Measurements from ENCODE around the gene AP2B1. TPM values are rescaled to one million over a fixed set of nuclear protein-coding genes. Genes with fewer than 3 reads are reported as not detected.

Gene AP2B1
- total and polyA plus RNA-seq, 9 of the 15 experiments (the other 6 are each of a cell fraction or from before 2014, with no cell fraction given): 60.1 to 287 (median 105) TPM

- TF ChIP-seq CLOCK (CRISPR knock-in tag; IDR thresholded peaks at IDR 0.05; ENCODE audit: borderline replicate concordance) (no peak), ZC3H8 (IDR thresholded peaks at IDR 0.05) (peak; percentile 56; the same call in 1 of the 2 replicates), SIRT6 (IDR thresholded peaks at IDR 0.05; ENCODE audit: low read depth, low read length) (no peak), ZNF717 (CRISPR knock-in tag; IDR thresholded peaks at IDR 0.05) (no peak), SPI1 (IDR thresholded peaks at IDR 0.05; ENCODE audit: borderline replicate concordance, low read depth, low read length) (no peak), DDX20 (tag; IDR thresholded peaks at IDR 0.05; ENCODE audit: low read depth) (no peak), HDAC6 (IDR thresholded peaks at IDR 0.05; ENCODE audit: low read depth, low read length) (no peak), HMGN3 (IDR thresholded peaks at IDR 0.05; ENCODE audit: borderline replicate concordance, extremely low read depth, insufficient read length, low read depth, low read length) (peak; percentile 81), CEBPZ (IDR thresholded peaks at IDR 0.05; ENCODE audit: borderline replicate concordance, low read depth, low read length) (no peak), ZNF639 (CRISPR knock-in tag; conservative IDR thresholded peaks at IDR 0.05 in 1 of 2, IDR thresholded peaks at IDR 0.05 in 1 of 2) (peak in 1 of 2 experiments; percentile 64; a peak in 1 of 4 replicates), PML (IDR thresholded peaks at IDR 0.05; ENCODE audit: low read length) (peak; percentile 72), ZSCAN32 (CRISPR knock-in tag; IDR thresholded peaks at IDR 0.05) (peak; percentile 78), L3MBTL2 (IDR thresholded peaks at IDR 0.05) (no peak; the same call in none of the 2 replicates), ARNT (IDR thresholded peaks at IDR 0.05) (0 out of 4 replicates have a peak, but pooled peaks of 1 of the 2 experiments have one; percentile 7), MTA2 (IDR thresholded peaks at IDR 0.05; ENCODE audit: low read depth) (no peak), MEF2A (IDR thresholded peaks at IDR 0.05; ENCODE audit: control insufficient read depth, low read depth, low read length) (no peak), THRB (CRISPR knock-in tag; conservative IDR thresholded peaks at IDR 0.05) (peak; percentile 80)
Measured at GRCh38 chr17:35587074-35587961, at the start of gene AP2B1 (continued).

Data from K562 (cell line).